HCT116 (cell line): ENCODE data around the gene BRWD1. TPM values are rescaled to one million over a fixed set of nuclear protein-coding genes. Genes with fewer than 3 reads are reported as not detected.

Experiments
- ATAC-seq: fragments of 200-7000 bp; cut with Tn5 transposase; 2 replicates; pipeline ENCODE4 v1.9.1; 2020; ENCODE audit warnings: mild to moderate bottlenecking, moderate library complexity
- BruUV-seq: library from RNA; stranded (reverse); fragments of 400-500 nt; replicated peaks from 2 replicates; lab custom pipeline; 2021; lab: Mats Ljungman, UMichigan
- CTCF ChIA-PET: fragments of 300-600 bp; sonication (Branson Sonifier 250); formaldehyde crosslinking; loops from one replicate; lab custom pipeline; 2021; ENCODE audit warnings: antibody characterized with exemption; lab: Charles Lee
- POLR2A ChIA-PET: fragments of 300-600, 350-600 bp; sonication (Branson Sonifier 250); formaldehyde crosslinking; loops from one replicate; lab custom pipeline; 2021; ENCODE audit warnings: antibody characterized with exemption; lab: Charles Lee
- RAD21 ChIA-PET, 2 experiments: fragments of 300-600 bp; sonication (Branson Sonifier 250); formaldehyde crosslinking; loops; one replicate each; lab custom pipeline; 2023; ENCODE audit warnings: low total read pairs in 2 of 2; ENCODE audit not compliant: uncharacterized antibody in 2 of 2, unreplicated experiment in 2 of 2, low non-redundant PET in 1 of 2; lab: Charles Lee
- DNase-seq: peaks from one replicate; pipeline ENCODE4 v3.0.0-alpha.2; 2010; ENCODE audit warnings: low read depth, low spot score
- H2AFZ ChIP-seq: fragments of 200-600 bp; shearing (Covaris generic), sonication (generic); 2 replicates; pipeline ENCODE4 v1.6.1; 2017; ENCODE audit warnings: low read depth, mixed run types, mixed read lengths, antibody characterized with exemption, low read length; ENCODE audit not compliant: poor library complexity, severe bottlenecking
- H3K27ac ChIP-seq: 2 replicates; pipeline ENCODE4 v1.5.1; 2012; ENCODE audit warnings: low read depth, low read length
- H3K27me3 ChIP-seq: fragments of 200-600 bp; sonication (generic); 2 replicates; pipeline ENCODE4 v1.6.1; 2016; ENCODE audit warnings: mixed run types, low read length, mixed read lengths; ENCODE audit not compliant: insufficient read depth
- H3K36me3 ChIP-seq, 2 experiments: fragments of 200-500 bp in 1 of 2; fragments of 200-600 bp in 1 of 2; sonication (Bioruptor generic) in 1 of 2; sonication (generic) in 1 of 2; 2 replicates each; pipeline versions ENCODE4 v1.5.1 to v1.6.1; 2014 to 2016; ENCODE audit warnings: low read length in 2 of 2, inconsistent platforms in 1 of 2, mixed read lengths in 1 of 2, mixed run types in 1 of 2; ENCODE audit not compliant: insufficient read depth in 2 of 2, control insufficient read depth in 1 of 2
- H3K4me1 ChIP-seq, 2 experiments: fragments of 200-600 bp in 1 of 2; sonication (generic) in 1 of 2; 2 replicates each; pipeline versions ENCODE4 v1.5.1 to v1.6.1; 2012 to 2017; ENCODE audit warnings: low read length in 2 of 2, inconsistent platforms in 1 of 2, mild to moderate bottlenecking in 1 of 2, mixed read lengths in 1 of 2, mixed run types in 1 of 2, moderate library complexity in 1 of 2; ENCODE audit not compliant: insufficient read depth in 2 of 2, control insufficient read depth in 1 of 2
- H3K4me2 ChIP-seq: fragments of 200-600 bp; sonication (generic); 2 replicates; pipeline ENCODE4 v1.6.1; 2017; ENCODE audit warnings: mixed run types, low read length, mixed read lengths
- H3K4me3 ChIP-seq, 2 experiments: fragments of 200-600 bp in 1 of 2; sonication (generic) in 1 of 2; replicated peaks in 1 of 2; 2 replicates each; pipeline ENCODE4 v1.5.1; 2011 to 2016; ENCODE audit warnings: low read length in 2 of 2, control low read depth in 1 of 2, low read depth in 1 of 2, mild to moderate bottlenecking in 1 of 2, mixed read lengths in 1 of 2, mixed run types in 1 of 2
- H3K79me2 ChIP-seq: fragments of 200-600 bp; sonication (generic); 2 replicates; pipeline ENCODE4 v1.6.1; 2017; ENCODE audit warnings: mild to moderate bottlenecking, mixed run types, low read length, moderate library complexity, mixed read lengths; ENCODE audit not compliant: insufficient read depth
- H3K9ac ChIP-seq: fragments of 200-600 bp; sonication (generic); 2 replicates; pipeline ENCODE4 v1.6.1; 2016; ENCODE audit warnings: low read length, mixed read lengths
- H3K9me2 ChIP-seq: fragments of 200-600 bp; sonication (generic), shearing (Covaris generic); 2 replicates; pipeline ENCODE4 v1.6.1; 2017; ENCODE audit warnings: mixed run types, mild to moderate bottlenecking, moderate library complexity; ENCODE audit not compliant: insufficient read depth
- H3K9me3 ChIP-seq, 2 experiments: fragments of 200-500 bp in 1 of 2; fragments of 200-600 bp in 1 of 2; sonication (Bioruptor generic) in 1 of 2; sonication (generic) in 1 of 2; 2 replicates each; pipeline ENCODE4 v1.6.1; 2014 to 2017; ENCODE audit warnings: low read length in 2 of 2, mixed read lengths in 2 of 2, inconsistent platforms in 1 of 2, low read depth in 1 of 2, mild to moderate bottlenecking in 1 of 2, mixed run types in 1 of 2, moderate library complexity in 1 of 2; ENCODE audit not compliant: control insufficient read depth in 1 of 2, insufficient read depth in 1 of 2
- H4K20me1 ChIP-seq: fragments of 200-600 bp; sonication (generic), shearing (Covaris generic); 2 replicates; pipeline ENCODE4 v1.6.1; 2017; ENCODE audit warnings: mixed run types, mild to moderate bottlenecking, moderate library complexity; ENCODE audit not compliant: insufficient read depth
- ATF3 ChIP-seq: IDR thresholded peaks from 2 replicates; pipeline ENCODE4 v1.6.1; 2012
- CBX3 ChIP-seq: IDR thresholded peaks from 2 replicates; pipeline ENCODE4 v1.6.1; 2012; ENCODE audit warnings: low read depth
- ELF1 ChIP-seq: IDR thresholded peaks from 2 replicates; pipeline ENCODE4 v1.6.1; 2012; ENCODE audit warnings: low read depth, borderline replicate concordance
- EZH2phosphoT487 ChIP-seq: fragments of 200-600 bp; IDR thresholded peaks from 2 replicates; pipeline ENCODE4 v1.6.1; 2018; ENCODE audit warnings: antibody characterized with exemption, borderline replicate concordance
- FOSL1 ChIP-seq: IDR thresholded peaks from 2 replicates; pipeline ENCODE4 v1.6.1; 2012; ENCODE audit warnings: low read depth
- POLR2A ChIP-seq: IDR thresholded peaks from 2 replicates; pipeline ENCODE4 v1.7.0; 2011; ENCODE audit warnings: borderline replicate concordance; ENCODE audit not compliant: insufficient read depth, insufficient read length; ENCODE audit errors: extremely low read depth
- POLR2AphosphoS5 ChIP-seq: IDR thresholded peaks from 2 replicates; pipeline ENCODE4 v1.6.1; 2011; ENCODE audit warnings: mild to moderate bottlenecking, low read depth, low read length, moderate library complexity
- REST ChIP-seq: IDR thresholded peaks from 2 replicates; pipeline ENCODE4 v1.6.1; 2012; ENCODE audit warnings: low read depth
- SRF ChIP-seq: IDR thresholded peaks from 2 replicates; pipeline ENCODE4 v1.6.1; 2012; ENCODE audit warnings: low read depth
- ZBTB33 ChIP-seq: IDR thresholded peaks from 2 replicates; pipeline ENCODE4 v1.6.1; 2011; ENCODE audit warnings: mild to moderate bottlenecking, low read length, moderate library complexity; ENCODE audit not compliant: insufficient replicate concordance; ENCODE audit errors: extremely low read depth
- intact Hi-C: fragments of 100-400 bp; cut with micrococcal nuclease; formaldehyde crosslinking; loops from 2 replicates; pipeline ENCODE4 v1.10.0; 2022
- total RNA-seq: library from RNA; stranded (reverse); gene quantifications from one replicate; pipeline ENCODE4 v1.2.1, GENCODE V29; 2021; ENCODE audit not compliant: unreplicated experiment

Gene BRWD1
- total RNA-seq, 1 experiment from 2014 or later: 33.1 TPM

- Histone ChIP-seq H3K27me3 (no peaks in the 10 kb centered on the region), H2AFZ (no peak overlapping the region), H3K4me2 (no peak overlapping the region), H3K9me2 (no peaks in the 10 kb centered on the region), H3K4me1 (no peaks in the 10 kb centered on the region), H3K9ac (no peak overlapping the region), H4K20me1 (no peaks in the 10 kb centered on the region), H3K9me3 (no peaks in the 10 kb centered on the region), H3K4me3 (no peak overlapping the region), H3K36me3 (peaks cover under 1 to 4% of the 10 kb centered on the region in 2 experiments; a peak in 2 of 4 replicates), H3K27ac (no peak overlapping the region), H3K79me2 (no peaks in the 10 kb centered on the region)
- ChIA-PET RAD21 (no interaction called here), CTCF (no interaction called here), POLR2A (interaction anchor here (3.1 kb wide), 1 partner anchor 12 kb away, joined by 9 read pairs; the partner anchor contains the start of gene HMGN1)
- intact Hi-C loops: no loop called here
- ATAC-seq (no peak), DNase-seq (no peak)
- TF ChIP-seq FOSL1: no peak
- no peak for TF ChIP-seq ZBTB33
- no peak for TF ChIP-seq POLR2A
- TF ChIP-seq EZH2phosphoT487: no peak
- no peak for TF ChIP-seq REST
- TF ChIP-seq ELF1: no peak
- no peak for TF ChIP-seq POLR2AphosphoS5
- TF ChIP-seq SRF: no peak
- TF ChIP-seq CBX3: no peak
- no peak for TF ChIP-seq ATF3
- no TSS peak for BruUV-seq
These were observed 23.1 kb upstream of the BRWD1 start for GRCh38 chr21:39336457-39337008.
